Glomerular visceral epithelial cell (primary cell): Measurements from ENCODE around the gene ITGA5.

Experiments
- DNase-seq: peaks from one replicate; pipeline ENCODE4 v3.0.0-alpha.2; 2016; ENCODE audit errors: extremely low spot score

Gene ITGA5

GRCh38 chr12:54431911-54432814, 13.1 kb upstream of the ITGA5 start:
- no peak for DNase-seq

GRCh38 chr12:54430471-54431069, 11.5 kb upstream of the ITGA5 start:
- DNase-seq, result no peak

GRCh38 chr12:54429014-54429471, 10.0 kb upstream of the ITGA5 start:
- no peak for DNase-seq

- DNase-seq, result no peak
Observed at GRCh38 chr12:54428050-54429013, 9.3 kb upstream of the ITGA5 start.

- DNase-seq, result no peak
Observed at GRCh38 chr12:54427106-54427505, 8.0 kb upstream of the ITGA5 start.

GRCh38 chr12:54426690-54427089, 7.6 kb upstream of the ITGA5 start:
- no peak for DNase-seq

GRCh38 chr12:54425702-54426101, 6.6 kb upstream of the ITGA5 start:
- DNase-seq, result no peak

- no peak for DNase-seq
Observed at GRCh38 chr12:54424224-54424623, 5.2 kb upstream of the ITGA5 start.

- no peak for DNase-seq
Observed at GRCh38 chr12:54423816-54424150, 4.7 kb upstream of the ITGA5 start.

GRCh38 chr12:54421879-54422250, 2.8 kb upstream of the ITGA5 start:
- DNase-seq, result no peak

GRCh38 chr12:54421175-54421878, 2.3 kb upstream of the ITGA5 start:
- DNase-seq, result no peak

GRCh38 chr12:54420766-54421144, 1.7 kb upstream of the ITGA5 start:
- no peak for DNase-seq

- no peak for DNase-seq
Observed at GRCh38 chr12:54418441-54419087, 502 bp downstream of the ITGA5 start.

GRCh38 chr12:54417712-54418440, 1.2 kb downstream of the ITGA5 start:
- no peak for DNase-seq

GRCh38 chr12:54416687-54417603, 2.1 kb downstream of the ITGA5 start:
- DNase-seq, result no peak

GRCh38 chr12:54415221-54415929, 3.7 kb downstream of the ITGA5 start:
- no peak for DNase-seq

- DNase-seq, result no peak
Observed at GRCh38 chr12:54413284-54414190, 5.5 kb downstream of the ITGA5 start.

- DNase-seq, result no peak
Observed at GRCh38 chr12:54412786-54413185, 6.3 kb downstream of the ITGA5 start.
